NCI-H1436 (cell line): ENCODE data around the gene CNGA4.

ENCODE experiments used
- DNase-seq: peaks from one replicate; lab custom pipeline; 2025; lab: John Stamatoyannopoulos, UW

Gene CNGA4, protein sequence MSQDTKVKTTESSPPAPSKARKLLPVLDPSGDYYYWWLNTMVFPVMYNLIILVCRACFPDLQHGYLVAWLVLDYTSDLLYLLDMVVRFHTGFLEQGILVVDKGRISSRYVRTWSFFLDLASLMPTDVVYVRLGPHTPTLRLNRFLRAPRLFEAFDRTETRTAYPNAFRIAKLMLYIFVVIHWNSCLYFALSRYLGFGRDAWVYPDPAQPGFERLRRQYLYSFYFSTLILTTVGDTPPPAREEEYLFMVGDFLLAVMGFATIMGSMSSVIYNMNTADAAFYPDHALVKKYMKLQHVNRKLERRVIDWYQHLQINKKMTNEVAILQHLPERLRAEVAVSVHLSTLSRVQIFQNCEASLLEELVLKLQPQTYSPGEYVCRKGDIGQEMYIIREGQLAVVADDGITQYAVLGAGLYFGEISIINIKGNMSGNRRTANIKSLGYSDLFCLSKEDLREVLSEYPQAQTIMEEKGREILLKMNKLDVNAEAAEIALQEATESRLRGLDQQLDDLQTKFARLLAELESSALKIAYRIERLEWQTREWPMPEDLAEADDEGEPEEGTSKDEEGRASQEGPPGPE

DNA sequence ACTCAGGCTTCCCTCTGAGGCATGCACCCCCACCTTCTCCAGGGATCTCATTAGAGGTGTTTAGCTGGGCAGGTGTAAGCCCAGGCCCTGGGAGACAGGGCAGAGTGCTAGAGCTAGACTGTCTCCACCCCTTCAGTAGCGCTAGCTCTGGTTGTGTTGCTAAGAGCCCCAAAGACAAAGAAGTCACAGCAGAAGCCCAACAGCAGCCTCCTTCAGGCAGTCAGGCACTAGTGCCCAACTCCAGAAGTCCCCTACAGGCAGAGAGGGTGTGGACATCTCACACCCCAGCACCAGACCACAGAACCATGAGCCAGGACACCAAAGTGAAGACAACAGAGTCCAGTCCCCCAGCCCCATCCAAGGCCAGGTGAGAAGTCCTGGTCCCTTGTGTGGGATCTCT, at the start of gene CNGA4:
Gene CNGA4 (plus strand): TSS at position 188 of the 400 bp plus-strand sequence. CDS start 118 bp downstream, at position 306.
- peak; percentile 92 for DNase-seq

DNA sequence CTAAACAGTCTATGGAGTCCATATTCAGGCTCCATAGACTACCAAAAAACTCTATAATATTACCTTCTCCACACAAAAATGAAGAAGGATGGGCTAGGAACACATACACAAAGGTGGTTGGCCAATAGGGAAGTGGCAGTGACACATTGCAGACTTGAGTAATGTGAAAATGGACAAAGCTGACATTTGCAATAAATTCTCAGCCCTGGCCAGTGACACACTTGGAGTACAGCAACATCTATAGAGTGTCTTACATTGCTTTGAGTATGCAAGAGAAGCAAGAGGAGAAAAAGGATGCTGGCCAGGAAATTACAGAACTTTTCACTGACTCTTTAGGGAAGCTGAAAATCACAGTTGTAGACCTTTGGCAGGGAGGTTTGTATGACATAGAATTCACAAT, 47.1 kb upstream of the CNGA4 start:
- DNase-seq: no peak

DNA sequence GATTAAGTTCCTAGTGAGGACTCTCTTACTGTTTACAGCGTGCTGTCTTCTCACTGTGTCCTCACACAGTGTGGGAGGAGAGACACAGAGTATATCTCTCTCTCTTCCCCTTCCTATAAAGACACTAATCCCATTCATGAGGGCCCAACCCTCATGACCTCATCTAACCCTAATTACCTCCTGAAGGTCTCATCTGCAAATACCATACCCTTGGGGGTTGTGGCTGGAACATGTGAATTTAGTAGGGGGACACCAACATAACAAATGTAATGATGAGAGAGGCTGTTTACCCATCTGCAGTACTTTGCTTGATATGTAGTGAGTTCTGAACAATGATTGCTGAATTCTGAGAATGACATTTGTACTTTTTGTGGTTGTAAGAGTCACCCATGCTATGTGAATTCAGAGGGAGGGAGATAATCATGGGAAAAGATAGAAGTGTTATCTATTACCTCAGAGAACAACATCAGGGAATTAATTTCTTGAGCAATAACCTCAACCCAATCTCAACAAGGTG, 44.8 kb upstream of the CNGA4 start:
- no peak for DNase-seq

DNA sequence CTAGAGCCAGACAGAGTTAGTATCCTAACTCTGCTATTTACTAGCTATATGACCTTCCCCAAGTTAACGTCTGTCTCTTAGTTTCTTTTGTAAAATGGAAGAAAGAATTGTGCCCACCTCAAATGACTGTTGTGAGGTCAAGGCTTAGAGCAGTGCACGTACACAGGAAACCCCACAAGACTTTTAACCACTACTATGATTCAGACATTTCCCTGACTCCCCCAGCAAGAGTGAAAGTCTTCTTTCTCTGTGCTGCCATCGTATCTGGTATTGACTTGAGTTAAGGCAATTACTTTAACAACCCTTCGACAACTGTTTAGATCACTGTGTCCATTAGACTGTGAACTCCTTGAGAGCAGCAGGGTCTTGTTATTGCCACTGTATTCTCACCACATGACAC, 42.5 kb upstream of the CNGA4 start:
- DNase-seq: no peak

DNA sequence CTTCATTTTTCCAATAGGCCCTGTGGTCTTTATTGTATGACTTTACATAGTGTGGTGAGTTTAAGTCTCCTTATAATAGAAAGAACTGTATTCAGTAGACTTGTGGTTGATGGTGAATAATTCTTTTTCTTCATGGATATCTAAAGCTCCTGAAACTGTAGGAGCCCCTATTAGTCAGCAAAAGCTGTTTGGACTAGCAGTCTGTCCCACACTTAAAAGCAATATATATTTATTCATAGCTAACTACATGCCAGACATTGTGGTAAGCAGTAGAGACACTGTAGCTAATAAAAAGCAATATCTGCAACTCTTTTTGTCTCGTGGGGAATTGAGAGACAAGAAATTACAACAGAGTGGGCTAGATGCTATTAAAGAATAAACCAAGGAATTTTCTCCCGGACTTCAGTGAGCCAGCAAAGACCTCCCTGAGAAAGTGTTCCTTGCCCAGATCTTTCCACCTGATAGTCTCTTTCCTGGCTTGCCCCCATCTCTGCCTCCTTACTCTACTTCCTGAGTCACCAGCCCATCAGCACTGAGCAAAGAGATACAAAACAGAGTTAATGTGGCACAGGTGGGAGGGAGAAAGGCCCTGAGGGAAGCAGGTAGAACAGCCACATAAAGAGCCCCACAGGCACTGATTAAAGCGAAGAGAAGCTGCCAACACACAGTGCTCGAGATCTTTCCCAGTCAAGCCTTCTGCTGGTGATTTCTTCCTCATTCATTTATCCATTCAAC, 41.3 kb upstream of the CNGA4 start:
- DNase-seq: no peak

DNA sequence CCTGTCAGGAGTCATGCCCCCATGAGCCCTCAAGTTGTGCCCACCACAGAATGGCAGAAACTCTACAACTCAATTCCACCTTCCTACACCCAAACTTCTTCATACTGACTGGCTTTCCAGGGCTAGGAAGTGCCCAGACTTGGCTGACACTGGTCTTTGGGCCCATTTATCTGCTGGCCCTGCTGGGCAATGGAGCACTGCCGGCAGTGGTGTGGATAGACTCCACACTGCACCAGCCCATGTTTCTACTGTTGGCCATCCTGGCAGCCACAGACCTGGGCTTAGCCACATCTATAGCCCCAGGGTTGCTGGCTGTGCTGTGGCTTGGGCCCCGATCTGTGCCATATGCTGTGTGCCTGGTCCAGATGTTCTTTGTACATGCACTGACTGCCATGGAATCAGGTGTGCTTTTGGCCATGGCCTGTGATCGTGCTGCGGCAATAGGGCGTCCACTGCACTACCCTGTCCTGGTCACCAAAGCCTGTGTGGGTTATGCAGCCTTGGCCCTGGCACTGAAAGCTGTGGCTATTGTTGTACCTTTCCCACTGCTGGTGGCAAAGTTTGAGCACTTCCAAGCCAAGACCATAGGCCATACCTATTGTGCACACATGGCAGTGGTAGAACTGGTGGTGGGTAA, 39.6 kb upstream of the CNGA4 start, which contains the start of gene OR52W1:
Gene OR52W1 (plus strand): TSS at position 51 of the 637 bp plus-strand sequence. CDS start 0 bp downstream, at position 51.
- no peak for DNase-seq

DNA sequence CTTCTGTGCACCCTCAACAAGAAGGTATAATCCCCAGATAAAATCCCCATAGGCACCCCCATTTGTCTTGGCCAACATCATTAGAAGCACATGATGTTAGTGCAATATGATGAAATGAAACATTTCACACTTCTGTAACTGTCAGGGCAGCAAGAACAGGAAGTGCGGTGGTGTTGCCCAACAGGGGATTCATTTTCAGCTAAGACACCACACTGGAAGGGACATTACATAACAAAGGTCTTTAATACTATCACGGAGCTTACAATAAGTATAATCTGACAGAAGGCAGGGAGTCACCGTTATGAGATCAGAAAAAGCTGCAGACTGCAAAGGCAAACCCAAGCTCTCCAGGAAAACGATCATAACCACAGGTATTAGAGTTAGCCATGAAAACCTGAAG, 37.9 kb upstream of the CNGA4 start:
- no peak for DNase-seq

DNA sequence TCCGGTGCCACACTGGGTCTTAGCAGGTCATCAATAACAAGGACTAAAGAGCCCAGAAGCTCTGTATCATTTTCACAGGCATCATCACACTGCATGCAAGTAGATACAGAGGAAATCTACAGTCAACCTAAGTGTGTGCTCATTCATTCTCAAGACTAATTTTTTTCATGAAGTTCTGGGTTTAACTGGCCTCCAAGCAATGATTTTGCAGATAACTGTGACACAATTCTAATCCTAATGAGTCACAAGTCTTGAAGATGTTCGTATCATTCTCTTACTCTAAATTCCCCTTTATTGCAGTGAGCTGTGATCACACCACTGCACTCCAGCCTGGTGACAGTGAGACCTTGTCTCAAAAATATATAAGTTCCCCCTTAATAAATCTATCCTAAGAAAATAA, 37.4 kb upstream of the CNGA4 start:
- no peak for DNase-seq

DNA sequence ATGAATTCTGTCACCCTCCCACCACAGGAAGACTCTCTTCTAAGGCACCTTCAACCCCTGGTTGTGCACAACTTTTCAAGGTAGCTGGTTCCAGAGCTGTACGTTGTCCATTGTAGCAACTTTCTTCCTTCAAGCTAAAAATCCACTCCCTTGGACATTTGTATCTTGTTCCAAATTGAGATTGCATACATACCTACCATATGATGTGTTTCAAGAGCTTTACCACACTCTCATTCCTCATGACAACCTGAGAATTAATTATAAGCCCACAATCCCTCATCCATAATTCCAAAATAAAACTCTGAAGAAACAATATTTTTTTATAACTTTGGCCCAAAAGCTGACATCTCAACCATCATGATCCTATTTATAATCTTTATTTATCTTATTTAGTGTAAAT, 36.8 kb upstream of the CNGA4 start:
- no peak for DNase-seq

DNA sequence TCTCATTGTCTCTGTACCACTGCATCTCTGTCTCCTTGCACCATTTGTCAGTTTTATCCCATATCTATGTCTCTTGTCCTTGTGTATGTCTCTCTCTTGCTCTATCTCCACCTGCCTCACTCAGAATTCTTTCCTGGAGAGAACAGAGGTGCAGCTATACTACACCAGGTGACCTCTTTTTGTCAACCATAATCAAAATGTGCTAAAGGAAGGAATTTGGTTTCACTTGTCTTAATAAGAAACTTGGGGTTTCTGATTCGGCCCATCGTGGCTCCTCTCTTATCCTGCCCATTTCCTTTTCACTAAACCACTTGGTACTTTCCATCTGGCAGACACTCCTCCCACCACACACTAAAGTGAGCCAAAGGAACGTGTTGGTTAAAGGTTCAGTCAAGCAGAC, 35.6 kb upstream of the CNGA4 start:
- no peak for DNase-seq

DNA sequence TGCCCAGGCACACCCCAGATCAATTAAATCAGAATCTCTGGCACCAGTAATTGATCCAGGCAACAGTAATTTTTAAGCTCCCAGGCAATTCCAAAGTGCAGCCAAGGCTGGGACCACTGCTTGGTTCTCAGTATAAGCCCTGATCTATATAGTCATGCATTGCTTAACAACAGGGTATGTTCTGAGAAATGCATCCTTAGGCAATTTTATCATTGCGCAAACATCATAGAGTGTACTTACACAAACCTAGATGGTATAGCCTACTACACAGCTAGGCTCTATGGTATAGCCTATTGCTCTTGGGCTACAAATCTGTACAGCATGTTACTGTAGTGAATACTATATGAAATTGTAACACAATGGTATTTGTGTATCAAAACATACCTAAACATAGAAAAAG, 34.2 kb upstream of the CNGA4 start:
- DNase-seq: no peak

DNA sequence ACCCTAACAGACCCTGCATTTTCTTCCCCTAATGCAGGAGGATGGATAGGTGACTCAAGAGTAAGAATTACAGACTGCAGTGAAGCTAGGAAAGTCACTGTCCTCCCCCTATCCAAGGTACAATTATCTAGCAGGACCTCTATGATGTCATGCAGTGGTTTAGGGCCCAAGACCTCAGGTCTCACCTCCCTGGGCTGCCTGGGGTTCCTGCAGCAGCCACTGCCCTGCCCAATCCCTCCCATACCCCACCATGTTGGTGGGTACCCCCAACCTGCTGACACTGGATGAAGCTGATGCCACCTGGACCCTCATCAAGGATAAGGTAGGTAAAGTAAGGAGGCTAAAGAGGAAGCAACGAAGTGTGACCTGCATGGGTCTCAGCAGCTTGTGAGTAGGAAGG, 33.5 kb upstream of the CNGA4 start, which contains the start of gene C11orf42:
Gene C11orf42 (plus strand): TSS at position 192 of the 400 bp plus-strand sequence. CDS start 59 bp downstream, at position 251.
- no peak for DNase-seq

DNA sequence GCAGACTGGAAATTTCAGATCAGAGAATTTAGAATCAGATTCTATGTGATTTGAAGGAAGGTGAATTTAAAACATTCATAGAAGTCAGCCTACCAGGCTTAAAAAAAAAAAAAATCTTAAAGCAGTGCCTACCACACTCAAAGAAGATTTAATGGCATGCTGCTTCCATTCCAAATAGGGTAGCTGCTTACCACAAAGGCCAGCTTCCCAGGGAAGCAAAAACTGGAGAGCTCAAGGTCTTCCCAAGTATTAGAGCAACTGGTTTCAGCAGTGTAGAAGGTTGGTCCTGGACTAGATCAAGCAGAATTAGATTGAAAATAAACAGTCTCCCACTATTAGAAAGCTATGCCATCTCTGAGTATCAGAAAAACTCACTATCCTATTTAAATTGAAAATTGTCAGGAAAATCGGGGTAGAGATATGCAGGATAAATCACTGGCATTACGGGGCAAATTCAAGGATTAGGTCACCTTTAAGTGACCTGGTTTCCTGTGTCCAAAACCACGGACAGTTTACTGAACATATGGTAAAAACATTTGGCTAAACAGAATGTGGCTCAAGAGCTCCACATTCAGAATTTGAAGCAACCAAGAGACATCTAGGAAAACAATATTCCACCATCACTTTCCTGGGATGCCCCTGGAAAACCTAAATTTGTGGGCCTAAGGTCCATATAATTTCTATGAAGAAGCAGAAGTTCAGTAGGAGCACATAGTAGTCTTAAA, 32.3 kb upstream of the CNGA4 start:
- no peak for DNase-seq

DNA sequence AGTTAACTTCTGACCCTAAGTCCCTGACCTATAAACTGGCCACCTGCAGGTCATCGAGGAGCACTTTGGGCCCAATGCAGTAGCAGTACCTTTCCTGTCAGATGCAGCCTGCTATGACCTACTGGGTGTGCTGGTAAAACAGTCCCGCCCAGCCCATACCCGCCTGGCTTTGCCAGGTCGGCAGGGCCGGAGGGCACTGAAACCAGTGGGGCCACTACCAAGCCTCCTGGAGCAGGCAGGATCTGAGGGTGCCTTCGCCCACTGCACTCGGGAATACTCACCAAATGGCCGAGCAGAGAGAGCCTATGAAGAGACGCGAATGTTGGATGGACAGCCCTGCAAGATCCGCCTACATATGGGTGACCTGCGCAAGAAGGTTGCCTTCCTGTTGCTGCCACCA, 29.1 kb upstream of the CNGA4 start:
- no peak for DNase-seq

DNA sequence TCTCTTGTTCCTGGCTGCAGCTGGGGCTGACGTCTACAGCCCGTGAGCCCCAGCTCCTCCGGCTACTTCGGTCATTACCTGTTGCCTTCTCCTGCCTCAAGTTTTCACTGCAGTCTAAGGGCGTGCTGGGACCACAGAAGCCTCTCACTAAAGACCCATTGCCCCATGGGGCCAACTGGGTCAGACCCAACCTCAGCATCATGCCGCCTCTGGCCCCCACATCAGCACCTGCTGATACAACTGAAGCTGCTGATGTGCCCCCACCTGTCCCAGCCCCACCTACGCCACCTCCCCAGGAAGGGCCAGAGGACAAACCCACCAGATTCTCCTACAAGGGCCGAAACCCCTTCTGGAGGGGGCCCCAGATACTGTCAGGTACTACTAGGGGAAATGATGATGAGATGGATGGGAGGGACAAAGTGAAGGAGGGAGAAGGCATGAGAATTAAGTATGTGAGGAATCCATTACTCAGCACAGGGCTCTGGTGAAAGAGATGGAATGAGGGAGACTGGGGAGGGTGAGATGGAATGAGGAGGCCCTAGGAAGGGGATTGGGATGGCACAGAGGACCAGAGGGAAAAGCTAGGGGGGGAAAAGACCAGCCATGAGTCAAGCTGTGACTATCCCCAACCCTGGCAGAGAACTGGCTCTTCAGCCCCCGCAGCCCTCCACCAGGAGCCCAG, 28.5 kb upstream of the CNGA4 start:
- no peak for DNase-seq

DNA sequence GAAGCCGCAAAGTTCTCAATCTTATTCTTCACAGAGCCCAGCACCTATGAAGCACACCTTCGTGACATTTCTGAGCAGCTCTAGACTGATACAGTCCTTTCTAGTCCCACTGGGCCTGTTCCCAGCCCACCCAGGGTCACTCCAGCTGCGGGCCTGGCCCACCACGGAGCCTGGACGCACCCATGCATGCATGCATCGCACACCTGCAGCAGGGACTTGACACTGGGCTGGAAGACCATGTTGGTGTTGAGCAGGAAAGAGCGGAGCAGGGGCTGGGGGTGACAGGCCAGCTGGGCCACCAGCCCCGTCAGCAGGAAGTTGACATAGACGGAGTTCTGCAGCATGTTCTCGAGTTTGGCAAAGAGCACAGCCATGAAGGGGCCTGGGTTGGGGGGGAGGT, 24.4 kb upstream of the CNGA4 start:
- no peak for DNase-seq

DNA sequence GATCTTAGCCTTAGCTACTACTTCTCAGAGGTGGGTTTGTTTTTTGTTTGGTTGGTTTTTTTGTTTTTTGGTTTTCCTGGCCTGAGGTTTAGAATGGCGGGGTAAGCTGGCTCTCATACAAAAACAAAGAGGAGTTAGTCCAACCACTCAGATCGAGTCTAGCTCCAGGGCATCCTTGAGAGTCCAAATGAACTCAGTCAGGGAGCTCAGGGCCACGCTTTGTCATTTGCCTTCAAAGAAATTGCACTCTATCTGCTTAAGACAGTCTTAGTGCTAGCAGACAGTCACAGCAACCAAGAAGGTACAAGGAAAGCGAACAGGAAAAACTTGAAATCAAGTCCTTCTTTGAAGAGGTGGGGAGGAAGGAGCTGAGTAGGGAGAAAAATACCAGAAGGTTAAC, 22.4 kb upstream of the CNGA4 start:
- DNase-seq: no peak

DNA sequence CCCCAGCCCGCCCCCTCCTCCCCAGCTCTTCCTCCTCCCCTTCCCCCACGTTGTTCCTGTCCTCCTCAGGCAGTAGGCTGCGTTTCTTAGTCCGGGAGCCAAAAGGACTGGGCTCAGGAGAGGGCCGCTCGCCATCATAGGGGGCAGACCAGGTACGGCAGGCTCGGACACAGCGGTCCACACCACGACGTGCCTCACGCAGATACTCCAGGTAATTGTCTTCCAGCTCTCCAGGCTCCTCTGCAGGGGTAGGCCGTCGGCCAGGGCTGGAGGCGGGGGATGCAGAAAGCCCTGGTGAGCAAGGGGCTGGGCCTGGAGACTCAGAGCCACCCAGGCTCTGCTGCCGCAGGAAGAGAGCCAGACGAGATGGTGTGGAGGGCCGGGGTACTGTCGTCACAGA, 21.2 kb upstream of the CNGA4 start:
- no peak for DNase-seq

DNA sequence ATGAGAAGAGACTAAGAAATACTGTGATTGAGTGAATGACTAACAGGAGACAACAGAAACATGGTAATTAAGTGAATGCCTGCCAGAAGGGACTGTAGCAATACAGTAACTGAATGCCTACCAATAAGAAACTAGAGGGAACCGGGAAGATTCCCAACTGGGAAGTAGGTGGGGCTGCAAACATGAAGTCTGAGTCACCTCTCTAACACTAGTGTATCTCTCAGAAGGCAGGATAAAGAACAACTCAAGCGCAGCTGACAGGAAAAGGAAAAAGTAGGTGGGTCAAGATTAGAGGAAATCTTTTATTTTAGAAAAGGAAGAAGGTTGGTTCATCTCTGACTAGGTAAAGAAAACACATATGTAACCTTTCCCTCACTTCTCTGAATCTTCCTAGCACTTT, 19.5 kb upstream of the CNGA4 start:
- no peak for DNase-seq

DNA sequence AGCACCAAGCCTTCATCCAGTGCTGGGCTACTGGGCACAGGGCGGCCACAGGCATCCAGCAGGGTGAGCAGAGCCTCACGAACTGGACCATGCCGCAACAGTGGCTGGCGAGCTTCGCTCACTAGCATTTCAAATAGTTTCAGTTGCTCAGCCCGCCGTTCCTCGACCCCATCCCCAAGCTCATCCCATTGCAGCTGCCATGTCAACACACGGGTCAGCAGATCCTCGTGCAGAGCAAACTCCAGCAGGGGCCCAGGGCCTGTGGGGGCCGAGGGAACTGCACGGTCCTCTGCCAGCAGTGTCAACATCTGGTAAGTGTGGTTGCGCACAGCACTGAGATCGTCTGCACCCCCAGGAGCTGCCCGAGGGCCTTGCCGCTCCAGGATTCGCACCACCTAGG, 15.0 kb upstream of the CNGA4 start:
- no peak for DNase-seq

DNA sequence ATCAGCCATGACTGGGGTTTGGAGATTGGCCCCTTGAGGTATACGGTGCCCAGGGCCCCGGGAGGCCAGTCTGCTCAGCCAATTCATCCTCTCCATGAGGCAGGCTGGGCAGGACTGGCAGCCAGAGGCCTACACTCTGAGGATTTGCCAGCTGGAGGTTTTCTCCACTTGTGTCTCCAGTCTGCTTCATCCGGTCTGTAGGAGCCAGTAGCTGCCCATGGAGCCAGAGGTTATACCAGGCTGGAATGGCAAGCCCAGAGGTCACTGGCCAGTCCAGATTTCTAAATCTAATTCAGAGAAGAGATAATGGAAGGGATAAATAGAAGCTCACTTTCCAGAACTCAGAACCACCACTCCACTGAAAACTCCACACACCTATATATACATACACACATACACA, 14.5 kb upstream of the CNGA4 start:
- no peak for DNase-seq
